Testis (tissue), 3 donors: Measurements from ENCODE around the gene KDM3B. TPM values are rescaled to one million over a fixed set of nuclear protein-coding genes. Genes with fewer than 3 reads are reported as not detected.

Source experiments
- DNase-seq: peaks from one replicate; pipeline ENCODE4 v3.0.0-alpha.2; 2019
- H3K27ac ChIP-seq, 2 donors: fragments of 200-600 bp; sonication (generic); one replicate each; pipeline ENCODE4 v1.5.1; 2019
- H3K27me3 ChIP-seq: fragments of 200-600 bp; sonication (generic); one replicate; pipeline ENCODE4 v1.5.1; 2019
- H3K36me3 ChIP-seq: fragments of 200-600 bp; sonication (generic); one replicate; pipeline ENCODE4 v1.5.1; 2017; ENCODE audit warnings: low read depth; ENCODE audit errors: missing control alignments
- H3K4me1 ChIP-seq: fragments of 200-600 bp; sonication (generic); one replicate; pipeline ENCODE4 v1.5.1; 2019
- H3K4me3 ChIP-seq, 2 donors: fragments of 200-600 bp; sonication (generic); one replicate each; pipeline ENCODE4 v1.5.1; 2017 to 2019
- H3K9me3 ChIP-seq: fragments of 200-600 bp; sonication (generic); one replicate; pipeline ENCODE4 v1.5.1; 2017
- POLR2A ChIP-seq: fragments of 450-650 bp; IDR thresholded peaks from one replicate; pipeline ENCODE4 v1.6.1; 2017; ENCODE audit warnings: antibody characterized with exemption, mild to moderate bottlenecking, moderate library complexity
- WGBS, 2 donors: methylation state at CpG; one replicate each; pipeline ENCODE4 v1.1.5; 2018; 5-methylcytosine and 5-hydroxymethylcytosine counted together
- intact Hi-C: fragments of 100-400 bp; cut with DNase I; formaldehyde crosslinking; loops from one replicate; pipeline ENCODE4 v1.15.1; 2023; ENCODE audit warnings: low total_unique reads
- polyA plus RNA-seq: library from polyadenylated mRNA; stranded (reverse); fragments of 350-450 nt; fragmentation: Illumina TruSeq; extraction: RNeasy Lipid Tissue Mini Kit (QIAGEN cat#74804); gene quantifications from one replicate; pipeline ENCODE4 v1.2.3, GENCODE V29; 2014; ENCODE audit warnings: low read depth, low replicate concordance; ENCODE audit not compliant: insufficient read depth
- total RNA-seq, 2 donors: library from RNA; depleted of rRNA; stranded (reverse); fragments of >200 nt; gene quantifications; one replicate each; pipeline ENCODE4 v1.2.3, GENCODE V29; 2016
- TF ChIP-seq, protein P1 (sequence below), 3 experiments: fragments of 450-650 bp in 2 of 3; fragments of 200-600 bp in 1 of 3; sonication (generic) in 1 of 3; IDR thresholded peaks; one replicate each; pipeline ENCODE4 v1.5.1; 2016 to 2019; ENCODE audit warnings: antibody characterized with exemption in 3 of 3, mild to moderate bottlenecking in 2 of 3, moderate library complexity in 1 of 3

The KDM3B gene
- total and polyA plus RNA-seq, 3 donors from 2014 or later: 61.8 to 85.3 (median 81.1) TPM

DNA sequence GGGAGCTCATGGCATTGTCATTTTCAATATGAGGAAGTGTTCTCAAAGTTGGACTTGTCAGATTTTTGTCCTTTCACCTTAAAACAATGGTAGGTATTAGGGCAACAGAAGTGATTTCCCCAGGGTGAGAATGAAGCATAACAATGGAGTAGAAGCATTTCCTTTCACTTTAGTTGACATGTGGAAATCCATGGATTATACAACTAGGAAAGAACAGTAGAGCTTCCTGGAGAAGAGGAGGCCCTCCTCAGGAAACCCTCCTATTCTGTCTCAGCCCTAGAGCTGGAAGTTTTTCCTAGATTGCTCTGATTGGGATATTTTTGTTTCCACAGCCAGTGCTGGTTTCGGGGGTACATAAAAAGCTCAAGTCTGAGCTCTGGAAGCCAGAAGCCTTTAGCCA is 72.6 kb downstream of the KDM3B start:
- Histone ChIP-seq H3K36me3 (no peaks in the 10 kb centered on the region), H3K4me3 (no peak overlapping the region), H3K4me1 (no peaks in the 10 kb centered on the region), H3K27me3 (no peaks in the 10 kb centered on the region), H3K27ac (no peak overlapping the region), H3K9me3 (no peaks in the 10 kb centered on the region)
- 81 to 92% methylated on average over 1 of the region's 1 CpG for WGBS, 2 donors
- TF ChIP-seq POLR2A: no peak
- TF ChIP-seq, protein P1, sequence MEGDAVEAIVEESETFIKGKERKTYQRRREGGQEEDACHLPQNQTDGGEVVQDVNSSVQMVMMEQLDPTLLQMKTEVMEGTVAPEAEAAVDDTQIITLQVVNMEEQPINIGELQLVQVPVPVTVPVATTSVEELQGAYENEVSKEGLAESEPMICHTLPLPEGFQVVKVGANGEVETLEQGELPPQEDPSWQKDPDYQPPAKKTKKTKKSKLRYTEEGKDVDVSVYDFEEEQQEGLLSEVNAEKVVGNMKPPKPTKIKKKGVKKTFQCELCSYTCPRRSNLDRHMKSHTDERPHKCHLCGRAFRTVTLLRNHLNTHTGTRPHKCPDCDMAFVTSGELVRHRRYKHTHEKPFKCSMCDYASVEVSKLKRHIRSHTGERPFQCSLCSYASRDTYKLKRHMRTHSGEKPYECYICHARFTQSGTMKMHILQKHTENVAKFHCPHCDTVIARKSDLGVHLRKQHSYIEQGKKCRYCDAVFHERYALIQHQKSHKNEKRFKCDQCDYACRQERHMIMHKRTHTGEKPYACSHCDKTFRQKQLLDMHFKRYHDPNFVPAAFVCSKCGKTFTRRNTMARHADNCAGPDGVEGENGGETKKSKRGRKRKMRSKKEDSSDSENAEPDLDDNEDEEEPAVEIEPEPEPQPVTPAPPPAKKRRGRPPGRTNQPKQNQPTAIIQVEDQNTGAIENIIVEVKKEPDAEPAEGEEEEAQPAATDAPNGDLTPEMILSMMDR (IDR thresholded peaks at IDR 0.05): no peak
- no peak for DNase-seq
- intact Hi-C loops: no loop called here

DNA sequence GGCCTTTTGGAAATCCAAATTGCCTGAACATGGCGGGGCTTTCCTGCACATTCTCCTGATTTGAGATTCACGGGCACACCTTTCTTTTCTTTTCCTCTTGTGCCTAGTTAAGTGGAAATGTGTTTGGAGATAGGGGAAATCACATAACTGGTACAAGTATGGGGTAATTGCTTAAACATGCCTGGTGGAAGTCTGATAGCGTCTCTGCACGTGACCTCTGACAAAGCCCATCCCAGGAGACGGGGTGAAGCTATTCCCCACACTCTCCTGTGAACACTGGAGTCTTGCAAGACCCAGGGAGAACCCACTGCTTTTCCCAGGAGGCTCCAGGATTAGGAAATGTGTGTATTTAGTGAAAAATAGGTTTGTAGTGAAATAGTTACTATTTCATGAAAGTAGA is 83.5 kb downstream of the KDM3B start:
- no peak for DNase-seq
- no peak overlapping the region for H3K4me3 ChIP-seq
- no peaks in the 10 kb centered on the region for H3K36me3 ChIP-seq
- no peaks in the 10 kb centered on the region for H3K27me3 ChIP-seq
- WGBS, 2 donors: 83 to 86% methylated on average over 5 of the region's 5 CpGs
- peaks cover 12% of the 10 kb centered on the region for H3K4me1 ChIP-seq
- no peak overlapping the region for H3K27ac ChIP-seq
- TF ChIP-seq POLR2A: no peak
- TF ChIP-seq, protein P1 (IDR thresholded peaks at IDR 0.05): no peak
- intact Hi-C loops: no loop called here
- H3K9me3 ChIP-seq: no peaks in the 10 kb centered on the region

DNA sequence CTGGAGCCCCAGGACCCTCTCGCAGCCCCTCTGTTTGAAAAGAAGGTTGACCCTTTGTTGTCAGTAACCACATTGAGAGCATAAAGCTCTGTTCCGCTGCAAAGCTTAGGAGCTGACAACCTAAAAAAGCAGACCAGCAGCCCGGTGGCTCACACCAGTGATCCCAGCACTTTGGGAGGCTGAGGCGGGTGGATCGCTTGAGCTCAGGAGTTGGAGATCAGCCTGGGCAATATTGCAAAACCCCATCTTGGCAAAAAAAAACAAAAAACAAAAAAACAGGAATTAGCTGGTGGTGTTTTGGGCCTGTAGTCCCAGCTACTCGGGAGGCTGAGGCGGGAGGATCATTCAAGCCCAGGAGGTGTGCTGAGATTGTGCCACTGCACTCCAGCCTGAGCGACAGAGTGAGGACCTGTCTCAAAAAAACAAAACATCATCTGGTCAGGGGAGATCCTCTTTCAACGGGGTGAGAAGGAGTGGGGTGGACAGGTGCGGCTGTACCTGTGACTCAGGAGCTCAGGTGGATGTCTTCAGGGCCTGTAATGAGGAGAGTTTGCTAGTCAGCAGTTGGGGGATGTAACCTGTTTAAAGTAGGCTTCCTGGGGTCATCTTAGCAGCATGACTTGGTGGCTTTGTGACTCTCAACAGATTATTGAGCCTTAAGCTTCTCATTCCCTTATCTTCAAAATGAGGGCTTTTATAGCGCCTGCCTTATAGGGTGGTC is 85.7 kb downstream of the KDM3B start:
- 57 to 61% methylated on average over 11 of the region's 11 CpGs for WGBS, 2 donors
- TF ChIP-seq, protein P1 (IDR thresholded peaks at IDR 0.05): no peak
- no peak for TF ChIP-seq POLR2A
- H3K27ac ChIP-seq: no peak overlapping the region
- no peaks in the 10 kb centered on the region for H3K36me3 ChIP-seq
- H3K9me3 ChIP-seq: no peaks in the 10 kb centered on the region
- peak overlapping the region in 1 of 2 donors; percentile 23 for H3K4me3 ChIP-seq
- intact Hi-C loops: no loop called here
- H3K4me1 ChIP-seq: peaks cover 12% of the 10 kb centered on the region
- no peak for DNase-seq
- no peaks in the 10 kb centered on the region for H3K27me3 ChIP-seq

DNA sequence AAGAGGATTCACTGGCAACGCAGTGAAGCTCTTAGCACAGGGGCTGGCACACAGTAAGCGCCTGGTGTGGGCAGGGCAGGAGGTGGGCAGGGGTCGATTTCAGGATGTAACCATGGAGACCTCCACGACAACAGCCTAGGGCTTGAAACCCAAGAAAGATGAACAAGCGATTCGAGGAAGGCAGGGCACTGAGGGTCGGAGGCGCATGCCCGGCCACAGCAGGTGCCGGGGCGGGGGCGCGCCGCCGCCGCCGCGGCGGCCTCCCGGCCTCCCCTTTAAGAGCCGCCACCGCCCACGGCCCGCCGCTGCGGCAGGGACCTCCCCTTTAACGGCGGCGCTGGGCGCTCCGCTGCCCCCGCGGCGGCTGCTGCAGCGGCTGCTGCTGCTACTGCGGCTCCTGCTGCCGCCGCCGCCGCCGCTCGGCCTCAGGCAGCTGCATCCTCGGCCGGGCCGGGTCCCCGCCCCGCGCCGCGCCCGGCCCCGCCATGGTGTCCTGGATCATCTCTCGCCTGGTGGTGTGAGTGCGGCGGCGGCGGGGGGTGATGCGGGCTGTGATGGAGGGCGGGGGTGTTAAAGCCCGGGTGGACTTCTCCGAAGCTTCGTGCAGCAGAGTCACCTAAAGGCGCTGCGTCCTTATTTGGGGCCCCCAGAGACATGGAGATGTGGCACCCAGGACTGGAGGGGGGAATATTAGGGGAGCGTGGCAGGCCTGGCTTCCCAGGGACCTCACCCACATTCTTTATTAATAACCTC is 86.4 kb downstream of the KDM3B start, which contains the start of gene REEP2:
REEP2 (plus strand) TSS at position 334 of the 753 bp plus-strand sequence; CDS start at position 486, 152 bp downstream.
- Histone ChIP-seq H3K27ac (no peak within 1 kb of the TSS), H3K9me3 (no peaks in the 10 kb centered on the region), H3K27me3 (no peaks in the 10 kb centered on the region), H3K4me1 (peaks cover 12% of the 10 kb centered on the region), H3K4me3 (peak within 1 kb of the TSS; percentile 38 to 54), H3K36me3 (no peaks in the 10 kb centered on the region)
- peak; percentile 54 for DNase-seq
- WGBS, 2 donors: 0 to 1% methylated on average over 2 to 46 of the region's 65 CpGs
- TF ChIP-seq POLR2A: no peak
- TF ChIP-seq, protein P1 (IDR thresholded peaks at IDR 0.05): no peak
- intact Hi-C loops: no loop called here
